ENCODE data around the gene JAZF1.

GRCh38 chr7:28077616-28078015 is 103.0 kb downstream of the JAZF1 start:
- TF ChIP-seq CTCF (IDR thresholded peaks at IDR 0.05): no peak
- no peak for TF ChIP-seq POLR2A (IDR thresholded peaks at IDR 0.05)
- no peak for TF ChIP-seq EP300 (IDR thresholded peaks at IDR 0.05)
- no peak for TF ChIP-seq POLR2AphosphoS5 (IDR thresholded peaks at IDR 0.05)

Data from gastroesophageal sphincter (tissue), 3 donors.